Glutamatergic neuron (in vitro differentiated cells): ENCODE data around the gene WDR20. TPM values are rescaled to one million over a fixed set of nuclear protein-coding genes. Genes with fewer than 3 reads are reported as not detected.

Experiments used
- DNase-seq: peaks from one replicate; pipeline ENCODE4 v3.0.0; 2022
- H3K27ac Mint-ChIP-seq: one replicate; pipeline ENCODE4 v1.8.0; 2020; ENCODE audit warnings: mild to moderate bottlenecking, mixed read lengths, inconsistent platforms; ENCODE audit not compliant: unreplicated experiment
- H3K27me3 Mint-ChIP-seq: one replicate; pipeline ENCODE4 v1.8.0; 2020; ENCODE audit warnings: mild to moderate bottlenecking, moderate library complexity, mixed read lengths, inconsistent platforms; ENCODE audit not compliant: unreplicated experiment
- H3K36me3 Mint-ChIP-seq: one replicate; pipeline ENCODE4 v1.8.0; 2020; ENCODE audit warnings: mild to moderate bottlenecking, mixed read lengths, inconsistent platforms; ENCODE audit not compliant: unreplicated experiment
- H3K4me1 Mint-ChIP-seq: one replicate; pipeline ENCODE4 v1.8.0; 2020; ENCODE audit warnings: mild to moderate bottlenecking, low read depth, mixed read lengths, inconsistent platforms; ENCODE audit not compliant: unreplicated experiment
- H3K4me3 Mint-ChIP-seq: one replicate; pipeline ENCODE4 v1.8.0; 2020; ENCODE audit warnings: mild to moderate bottlenecking, mixed read lengths, inconsistent platforms; ENCODE audit not compliant: unreplicated experiment
- H3K9me3 Mint-ChIP-seq: one replicate; pipeline ENCODE4 v1.8.0; 2020; ENCODE audit warnings: mild to moderate bottlenecking, moderate library complexity, mixed read lengths, inconsistent platforms; ENCODE audit not compliant: unreplicated experiment
- total RNA-seq: library from RNA; stranded (reverse); fragmentation: NEBNext Ultra II Directional; extraction: Animal tissue kit (Norgen Biotek cat#: 25700); gene quantifications from one replicate; pipeline ENCODE4 v1.2.1, GENCODE V29; 2021; ENCODE audit not compliant: unreplicated experiment
- TF ChIP-seq, protein P1 (sequence below): fragments of 200-600 bp; sonication (generic); IDR thresholded peaks from one replicate; pipeline ENCODE4 v1.5.0; 2021; ENCODE audit not compliant: partially characterized antibody, unreplicated experiment

The WDR20 gene
- total RNA-seq, 1 donor from 2014 or later, result 38.1 TPM

DNA sequence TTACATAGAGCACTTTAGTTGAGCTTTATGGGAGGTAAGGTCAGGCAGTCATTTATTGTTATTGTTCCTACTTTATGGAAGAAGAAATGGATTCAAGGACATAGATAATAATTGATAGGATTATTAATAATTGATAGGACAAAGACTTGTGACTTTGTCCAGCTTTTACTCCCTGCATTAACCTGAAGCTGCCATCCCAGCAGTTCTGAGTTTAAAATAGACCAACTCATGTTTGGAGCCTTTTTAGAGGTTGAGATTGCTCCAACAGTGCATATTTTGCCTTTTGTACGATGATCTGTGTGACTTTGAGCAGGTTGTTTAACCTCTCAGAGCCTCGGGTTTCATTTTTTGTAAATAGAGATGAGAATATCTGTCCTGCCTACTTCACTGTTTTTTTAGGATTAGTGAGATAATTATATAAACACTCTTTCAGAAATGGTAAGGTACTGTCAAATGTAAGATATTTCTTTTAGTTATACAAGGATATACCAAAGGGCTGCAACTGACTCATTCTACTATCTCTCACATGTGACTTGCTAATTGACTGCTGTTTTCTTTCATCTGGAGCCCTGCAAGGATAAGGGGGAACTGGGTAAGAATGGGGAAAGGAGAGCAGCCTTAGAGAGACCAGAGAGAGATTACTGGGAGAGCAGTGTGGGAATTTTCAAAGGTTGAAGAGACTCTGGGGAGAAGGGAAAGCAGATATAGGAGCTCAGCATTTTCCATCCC lies 15.3 kb downstream of the WDR20 start:
- TF ChIP-seq, protein P1, sequence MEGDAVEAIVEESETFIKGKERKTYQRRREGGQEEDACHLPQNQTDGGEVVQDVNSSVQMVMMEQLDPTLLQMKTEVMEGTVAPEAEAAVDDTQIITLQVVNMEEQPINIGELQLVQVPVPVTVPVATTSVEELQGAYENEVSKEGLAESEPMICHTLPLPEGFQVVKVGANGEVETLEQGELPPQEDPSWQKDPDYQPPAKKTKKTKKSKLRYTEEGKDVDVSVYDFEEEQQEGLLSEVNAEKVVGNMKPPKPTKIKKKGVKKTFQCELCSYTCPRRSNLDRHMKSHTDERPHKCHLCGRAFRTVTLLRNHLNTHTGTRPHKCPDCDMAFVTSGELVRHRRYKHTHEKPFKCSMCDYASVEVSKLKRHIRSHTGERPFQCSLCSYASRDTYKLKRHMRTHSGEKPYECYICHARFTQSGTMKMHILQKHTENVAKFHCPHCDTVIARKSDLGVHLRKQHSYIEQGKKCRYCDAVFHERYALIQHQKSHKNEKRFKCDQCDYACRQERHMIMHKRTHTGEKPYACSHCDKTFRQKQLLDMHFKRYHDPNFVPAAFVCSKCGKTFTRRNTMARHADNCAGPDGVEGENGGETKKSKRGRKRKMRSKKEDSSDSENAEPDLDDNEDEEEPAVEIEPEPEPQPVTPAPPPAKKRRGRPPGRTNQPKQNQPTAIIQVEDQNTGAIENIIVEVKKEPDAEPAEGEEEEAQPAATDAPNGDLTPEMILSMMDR, result no peak
- no peak for DNase-seq
- Mint-ChIP-seq H3K4me1 (peaks cover 9% of the 10 kb centered on the region), H3K4me3 (no peak overlapping the region), H3K27me3 (no peaks in the 10 kb centered on the region), H3K27ac (peak overlapping the region; percentile 4), H3K36me3 (no peaks in the 10 kb centered on the region), H3K9me3 (peaks cover 3% of the 10 kb centered on the region)

DNA sequence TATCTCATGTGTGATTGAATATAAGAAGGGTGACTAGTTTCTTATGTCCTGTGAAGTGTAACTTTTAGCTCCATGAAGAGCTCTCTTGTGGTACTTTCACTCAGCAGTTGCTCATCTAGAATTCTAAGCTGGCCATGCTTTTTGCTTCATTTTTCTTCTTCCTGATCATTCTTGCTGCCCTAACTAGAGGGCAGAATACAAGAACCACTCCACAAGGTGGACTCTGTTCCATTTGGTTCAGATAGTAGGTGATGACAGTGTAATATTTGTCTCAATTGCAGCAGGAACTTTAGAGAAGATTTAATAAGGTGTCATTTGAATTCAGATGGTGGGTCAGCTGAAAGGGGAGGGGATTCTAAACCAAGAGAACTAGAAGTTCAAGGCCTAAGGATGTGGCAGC lies 17.6 kb downstream of the WDR20 start:
- DNase-seq, result no peak
- H3K36me3 Mint-ChIP-seq, result no peaks in the 10 kb centered on the region
- peaks cover 9% of the 10 kb centered on the region for H3K4me1 Mint-ChIP-seq
- TF ChIP-seq, protein P1, result no peak
- peaks cover 3% of the 10 kb centered on the region for H3K9me3 Mint-ChIP-seq
- no peak overlapping the region for H3K27ac Mint-ChIP-seq
- H3K27me3 Mint-ChIP-seq, result no peaks in the 10 kb centered on the region
- no peak overlapping the region for H3K4me3 Mint-ChIP-seq

- peaks cover 10% of the 10 kb centered on the region for H3K4me1 Mint-ChIP-seq
- H3K4me3 Mint-ChIP-seq, result no peak overlapping the region
- TF ChIP-seq, protein P1, result no peak
- H3K9me3 Mint-ChIP-seq, result peaks cover 5% of the 10 kb centered on the region
- no peaks in the 10 kb centered on the region for H3K27me3 Mint-ChIP-seq
- no peak for DNase-seq
- H3K36me3 Mint-ChIP-seq, result no peaks in the 10 kb centered on the region
- H3K27ac Mint-ChIP-seq, result no peak overlapping the region
These were observed 19.1 kb downstream of the WDR20 start for GRCh38 chr14:102158797-102159196.

- Mint-ChIP-seq H3K27ac (no peak overlapping the region), H3K36me3 (no peaks in the 10 kb centered on the region), H3K27me3 (no peaks in the 10 kb centered on the region), H3K4me1 (peaks cover 6% of the 10 kb centered on the region), H3K9me3 (peaks cover 5% of the 10 kb centered on the region), H3K4me3 (no peak overlapping the region)
- TF ChIP-seq, protein P1, result no peak
- no peak for DNase-seq
These were observed 20.1 kb downstream of the WDR20 start for GRCh38 chr14:102159841-102160240.

- Mint-ChIP-seq H3K27me3 (peaks cover 1% of the 10 kb centered on the region), H3K4me3 (no peak overlapping the region), H3K4me1 (peaks cover 22% of the 10 kb centered on the region), H3K36me3 (no peaks in the 10 kb centered on the region), H3K9me3 (peaks cover 5% of the 10 kb centered on the region), H3K27ac (no peak overlapping the region)
- TF ChIP-seq, protein P1, result no peak
- no peak for DNase-seq
These were observed 22.8 kb downstream of the WDR20 start for GRCh38 chr14:102162487-102162886.
